Measurements from ENCODE around the gene HSPH1. TPM values are rescaled to one million over a fixed set of nuclear protein-coding genes. Genes with fewer than 3 reads are reported as not detected.

HSPH1 gene
- total RNA-seq, 6 experiments from 2014 or later = 94.6 to 153 (median 104) TPM

GRCh38 chr13:31090096-31090495 lies 71.6 kb downstream of the HSPH1 start:
- no peaks in the 10 kb centered on the region for H3K4me1 Mint-ChIP-seq (ENCODE audit: low read depth)
- no peak overlapping the region for H3K4me3 Mint-ChIP-seq
- no peaks in the 10 kb centered on the region for H3K9me3 Mint-ChIP-seq
- TF ChIP-seq, protein P1, sequence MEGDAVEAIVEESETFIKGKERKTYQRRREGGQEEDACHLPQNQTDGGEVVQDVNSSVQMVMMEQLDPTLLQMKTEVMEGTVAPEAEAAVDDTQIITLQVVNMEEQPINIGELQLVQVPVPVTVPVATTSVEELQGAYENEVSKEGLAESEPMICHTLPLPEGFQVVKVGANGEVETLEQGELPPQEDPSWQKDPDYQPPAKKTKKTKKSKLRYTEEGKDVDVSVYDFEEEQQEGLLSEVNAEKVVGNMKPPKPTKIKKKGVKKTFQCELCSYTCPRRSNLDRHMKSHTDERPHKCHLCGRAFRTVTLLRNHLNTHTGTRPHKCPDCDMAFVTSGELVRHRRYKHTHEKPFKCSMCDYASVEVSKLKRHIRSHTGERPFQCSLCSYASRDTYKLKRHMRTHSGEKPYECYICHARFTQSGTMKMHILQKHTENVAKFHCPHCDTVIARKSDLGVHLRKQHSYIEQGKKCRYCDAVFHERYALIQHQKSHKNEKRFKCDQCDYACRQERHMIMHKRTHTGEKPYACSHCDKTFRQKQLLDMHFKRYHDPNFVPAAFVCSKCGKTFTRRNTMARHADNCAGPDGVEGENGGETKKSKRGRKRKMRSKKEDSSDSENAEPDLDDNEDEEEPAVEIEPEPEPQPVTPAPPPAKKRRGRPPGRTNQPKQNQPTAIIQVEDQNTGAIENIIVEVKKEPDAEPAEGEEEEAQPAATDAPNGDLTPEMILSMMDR (IDR thresholded peaks at IDR 0.05) = no peak
- no peak for DNase-seq
- H3K27ac Mint-ChIP-seq = no peak overlapping the region
- no peaks in the 10 kb centered on the region for H3K36me3 Mint-ChIP-seq (ENCODE audit: low read depth)
- H3K27me3 Mint-ChIP-seq (ENCODE audit: insufficient read depth) = peaks cover 50% of the 10 kb centered on the region

DNA sequence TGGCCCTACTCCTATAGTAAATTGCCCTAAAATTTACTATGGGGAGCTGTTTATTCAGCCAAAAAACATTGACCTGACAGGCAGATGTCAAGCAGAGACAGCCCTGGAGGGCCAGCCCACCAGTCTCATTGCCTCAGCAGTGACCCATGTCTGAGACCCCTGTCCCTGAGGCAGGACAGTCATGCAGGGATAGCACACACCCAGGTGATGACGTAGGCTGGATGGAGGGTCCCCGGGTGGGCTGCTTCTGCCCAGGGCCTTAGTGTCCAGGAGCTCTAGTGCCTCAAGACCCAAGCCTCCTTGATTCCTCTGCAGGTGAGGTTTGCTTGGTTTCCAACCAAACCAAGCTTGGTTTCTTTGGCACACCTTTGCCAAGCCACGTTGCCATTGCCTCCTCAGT lies 72.1 kb downstream of the HSPH1 start:
- Mint-ChIP-seq H3K9me3 (no peaks in the 10 kb centered on the region), H3K36me3 (ENCODE audit: low read depth) (no peaks in the 10 kb centered on the region), H3K27ac (no peak overlapping the region), H3K27me3 (ENCODE audit: insufficient read depth) (peaks cover 49% of the 10 kb centered on the region), H3K4me3 (no peak overlapping the region), H3K4me1 (ENCODE audit: low read depth) (no peaks in the 10 kb centered on the region)
- TF ChIP-seq, protein P1 (IDR thresholded peaks at IDR 0.05) = no peak
- no peak for DNase-seq

GRCh38 chr13:31088826-31089420 lies 72.8 kb downstream of the HSPH1 start:
- DNase-seq = no peak
- H3K27ac Mint-ChIP-seq = no peak overlapping the region
- no peaks in the 10 kb centered on the region for H3K9me3 Mint-ChIP-seq
- H3K4me1 Mint-ChIP-seq (ENCODE audit: low read depth) = no peaks in the 10 kb centered on the region
- no peak overlapping the region for H3K4me3 Mint-ChIP-seq
- TF ChIP-seq, protein P1 (IDR thresholded peaks at IDR 0.05) = no peak
- peaks cover 45% of the 10 kb centered on the region for H3K27me3 Mint-ChIP-seq (ENCODE audit: insufficient read depth)
- H3K36me3 Mint-ChIP-seq (ENCODE audit: low read depth) = no peaks in the 10 kb centered on the region

Other genes starting within 250 kb of the HSPH1 start
- gene TEX26, start 229.2 kb downstream of the HSPH1 start, total RNA-seq (2021; fragmentation: NEBNext Ultra II Directional; extraction: Animal tissue kit (Norgen Biotek cat#: 25700)) = not detected
- 1 to 10 TPM; 5.0 to 7.5 (median 6.9) TPM for gene B3GLCT, start 38.1 kb upstream of the HSPH1 start, total RNA-seq (2021; fragmentation: NEBNext Ultra II Directional; extraction: Animal tissue kit (Norgen Biotek cat#: 25700))

Measured in HFFc6 (cell line).